Measurements from ENCODE around the gene NDOR1. TPM values are rescaled to one million over a fixed set of nuclear protein-coding genes. Genes with fewer than 3 reads are reported as not detected.

The NDOR1 gene
- polyA plus RNA-seq, 2 of the 4 experiments (the other 2 are of a cell fraction): 5.6 to 19.5 TPM

DNA sequence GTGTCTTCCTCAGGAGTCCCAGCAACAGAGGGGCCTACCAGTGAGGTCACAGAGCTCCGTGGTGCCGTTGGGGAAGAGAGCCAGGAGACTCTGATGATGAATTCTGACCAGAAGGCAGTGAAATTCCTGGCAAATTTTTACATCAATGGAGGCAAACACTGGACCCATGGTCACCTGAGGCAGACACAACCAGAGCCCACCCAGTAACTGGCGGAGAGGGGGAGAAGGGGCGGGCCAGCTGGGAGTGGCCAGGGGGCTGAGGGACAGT is 45.6 kb downstream of the NDOR1 start, which contains the start of gene STPG3:
TSS of gene STPG3 (plus strand) at position 93 of the 268 bp plus-strand sequence. CDS start at position 94, 1 bp downstream.
- Histone ChIP-seq H3K9me3 (no peaks in the 10 kb centered on the region), H3K27ac (0 out of 6 replicates have a peak within 1 kb of the TSS, but pooled peaks of 1 of the 2 experiments have one; percentile 18), H3K4me2 (no peak within 1 kb of the TSS), H3K4me1 (peaks cover 11% of the 10 kb centered on the region), H3K4me3 (no peak within 1 kb of the TSS)
- TF ChIP-seq RARB (CRISPR knock-in tag; IDR thresholded peaks at IDR 0.05): no peak
- TF ChIP-seq HDAC2 (IDR thresholded peaks at IDR 0.05): no peak
- no peak for TF ChIP-seq NFE2L2 (conservative IDR thresholded peaks at IDR 0.05; ENCODE audit: low read length)
- TF ChIP-seq, protein P1, sequence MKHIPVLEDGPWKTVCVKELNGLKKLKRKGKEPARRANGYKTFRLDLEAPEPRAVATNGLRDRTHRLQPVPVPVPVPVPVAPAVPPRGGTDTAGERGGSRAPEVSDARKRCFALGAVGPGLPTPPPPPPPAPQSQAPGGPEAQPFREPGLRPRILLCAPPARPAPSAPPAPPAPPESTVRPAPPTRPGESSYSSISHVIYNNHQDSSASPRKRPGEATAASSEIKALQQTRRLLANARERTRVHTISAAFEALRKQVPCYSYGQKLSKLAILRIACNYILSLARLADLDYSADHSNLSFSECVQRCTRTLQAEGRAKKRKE (CRISPR knock-in tag; IDR thresholded peaks at IDR 0.05; ENCODE audit: low read depth): no peak
- TF ChIP-seq ZNF302 (CRISPR knock-in tag; IDR thresholded peaks at IDR 0.05): no peak
- TF ChIP-seq RFX5 (IDR thresholded peaks at IDR 0.05): no peak
- TF ChIP-seq FOSB (CRISPR knock-in tag; IDR thresholded peaks at IDR 0.05): no peak
- no peak for TF ChIP-seq EHF (CRISPR knock-in tag; IDR thresholded peaks at IDR 0.05)
- TF ChIP-seq PHF8 (IDR thresholded peaks at IDR 0.05; ENCODE audit: borderline replicate concordance, low read depth): no peak
- no peak for TF ChIP-seq JUNB (IDR thresholded peaks at IDR 0.05)
- no peak for TF ChIP-seq CHD2 (IDR thresholded peaks at IDR 0.05; ENCODE audit: low read length, partially characterized antibody)
- no peak for TF ChIP-seq ZC3H11A (IDR thresholded peaks at IDR 0.05)
- no peak for TF ChIP-seq CBX8 (IDR thresholded peaks at IDR 0.05)
- TF ChIP-seq GATA3 (IDR thresholded peaks at IDR 0.05; ENCODE audit: borderline replicate concordance): no peak
- no peak for TF ChIP-seq TP53 (CRISPR knock-in tag; IDR thresholded peaks at IDR 0.05)
- no peak for TF ChIP-seq POLR2A (IDR thresholded peaks at IDR 0.05; ENCODE audit: low read length)
- TF ChIP-seq, protein P2, sequence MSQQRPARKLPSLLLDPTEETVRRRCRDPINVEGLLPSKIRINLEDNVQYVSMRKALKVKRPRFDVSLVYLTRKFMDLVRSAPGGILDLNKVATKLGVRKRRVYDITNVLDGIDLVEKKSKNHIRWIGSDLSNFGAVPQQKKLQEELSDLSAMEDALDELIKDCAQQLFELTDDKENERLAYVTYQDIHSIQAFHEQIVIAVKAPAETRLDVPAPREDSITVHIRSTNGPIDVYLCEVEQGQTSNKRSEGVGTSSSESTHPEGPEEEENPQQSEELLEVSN (IDR thresholded peaks at IDR 0.05; ENCODE audit: borderline replicate concordance, low read depth): no peak
- TF ChIP-seq SREBF2 (IDR thresholded peaks at IDR 0.05): no peak
- DNase-seq (ENCODE audit: low read depth in 1 of 2, low spot score in 1 of 2) (no peak), FAIRE-seq (no peak), ATAC-seq (no peak)
- POLR2A ChIA-PET: interaction anchor here (1.0 kb wide), 1 partner anchor 10 kb away, joined by 5 read pairs; no protein-coding TSS in a partner anchor
- WGBS (ENCODE audit: missing lambda C conversion rate): 83% methylated on average over 3 of the region's 4 CpGs
- CTCF ChIA-PET: interaction anchor here (0.7 to 1.3 kb wide), 4 partner anchors 11 to 36 kb away, joined by 3 to 4 read pairs (median 3); no protein-coding TSS in a partner anchor

DNA sequence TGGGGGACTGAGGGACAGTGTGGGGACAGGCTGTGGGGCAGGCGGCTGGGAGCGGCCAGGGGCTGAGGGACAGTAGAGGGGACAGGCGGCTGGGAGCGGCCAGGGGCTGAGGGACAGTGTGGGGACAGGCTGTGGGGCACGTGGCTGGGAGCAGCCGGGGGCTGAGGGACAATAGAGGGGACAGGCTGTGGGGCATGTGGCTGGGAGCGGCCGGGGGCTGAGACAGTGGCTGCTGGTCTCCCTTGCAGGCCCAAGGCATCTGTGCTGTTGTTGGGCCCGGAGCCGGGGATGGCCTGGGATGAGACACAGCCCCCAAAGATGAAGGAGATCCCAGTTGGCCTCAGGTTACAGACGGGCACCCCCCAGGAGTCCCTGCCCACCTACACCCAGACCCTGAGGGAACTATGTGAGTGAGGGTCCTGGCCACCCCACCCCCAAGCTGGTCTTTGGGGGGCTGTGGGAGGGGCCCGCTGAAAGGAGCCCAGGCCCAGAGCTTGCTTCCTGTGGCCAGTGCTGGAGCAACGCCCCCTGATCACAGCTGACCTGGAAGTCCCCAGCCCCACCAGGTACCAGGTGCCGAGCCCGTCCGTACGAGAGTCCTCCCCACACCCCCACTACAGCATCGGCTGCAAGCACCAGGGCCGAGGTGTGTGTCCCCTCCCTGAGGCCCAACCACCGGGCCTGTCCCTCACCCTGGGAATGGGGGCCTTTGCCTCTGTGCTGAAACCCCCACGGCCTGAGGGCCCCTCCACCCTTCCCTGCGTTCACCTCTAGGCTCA is 46.2 kb downstream of the NDOR1 start:
- DNase-seq (ENCODE audit: low read depth in 1 of 2, low spot score in 1 of 2): no peak
- H3K4me3 ChIP-seq: no peak overlapping the region
- H3K4me1 ChIP-seq: peaks cover 16% of the 10 kb centered on the region
- no peaks in the 10 kb centered on the region for H3K9me3 ChIP-seq
- ChIA-PET CTCF (interaction anchor here (1.2 to 1.3 kb wide), 2 partner anchors 15 to 36 kb away, joined by 3 read pairs; no protein-coding TSS in a partner anchor), POLR2A (interaction anchor here (0.6 to 1.2 kb wide), 3 partner anchors 8 to 146 kb away, joined by 3 to 5 read pairs (median 3); no protein-coding TSS in a partner anchor)
- ATAC-seq: no peak
- H3K27ac ChIP-seq: no peak overlapping the region
- no peak overlapping the region for H3K4me2 ChIP-seq
- TF ChIP-seq SMC3 (IDR thresholded peaks at IDR 0.05): no peak
- TF ChIP-seq, protein P3, sequence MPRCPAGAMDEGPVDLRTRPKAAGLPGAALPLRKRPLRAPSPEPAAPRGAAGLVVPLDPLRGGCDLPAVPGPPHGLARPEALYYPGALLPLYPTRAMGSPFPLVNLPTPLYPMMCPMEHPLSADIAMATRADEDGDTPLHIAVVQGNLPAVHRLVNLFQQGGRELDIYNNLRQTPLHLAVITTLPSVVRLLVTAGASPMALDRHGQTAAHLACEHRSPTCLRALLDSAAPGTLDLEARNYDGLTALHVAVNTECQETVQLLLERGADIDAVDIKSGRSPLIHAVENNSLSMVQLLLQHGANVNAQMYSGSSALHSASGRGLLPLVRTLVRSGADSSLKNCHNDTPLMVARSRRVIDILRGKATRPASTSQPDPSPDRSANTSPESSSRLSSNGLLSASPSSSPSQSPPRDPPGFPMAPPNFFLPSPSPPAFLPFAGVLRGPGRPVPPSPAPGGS (IDR thresholded peaks at IDR 0.05): no peak
- TF ChIP-seq ZFP36 (IDR thresholded peaks at IDR 0.05; ENCODE audit: borderline replicate concordance, partially characterized antibody): no peak
- TF ChIP-seq JUN (IDR thresholded peaks at IDR 0.05): no peak
- TF ChIP-seq, protein P4, sequence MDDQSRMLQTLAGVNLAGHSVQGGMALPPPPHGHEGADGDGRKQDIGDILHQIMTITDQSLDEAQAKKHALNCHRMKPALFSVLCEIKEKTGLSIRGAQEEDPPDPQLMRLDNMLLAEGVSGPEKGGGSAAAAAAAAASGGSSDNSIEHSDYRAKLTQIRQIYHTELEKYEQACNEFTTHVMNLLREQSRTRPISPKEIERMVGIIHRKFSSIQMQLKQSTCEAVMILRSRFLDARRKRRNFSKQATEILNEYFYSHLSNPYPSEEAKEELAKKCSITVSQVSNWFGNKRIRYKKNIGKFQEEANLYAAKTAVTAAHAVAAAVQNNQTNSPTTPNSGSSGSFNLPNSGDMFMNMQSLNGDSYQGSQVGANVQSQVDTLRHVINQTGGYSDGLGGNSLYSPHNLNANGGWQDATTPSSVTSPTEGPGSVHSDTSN (IDR thresholded peaks at IDR 0.05): no peak
- TF ChIP-seq TP53 (CRISPR knock-in tag; IDR thresholded peaks at IDR 0.05): no peak
- TF ChIP-seq, protein P2 (IDR thresholded peaks at IDR 0.05; ENCODE audit: borderline replicate concordance, low read depth): no peak
- TF ChIP-seq HOXA7 (CRISPR knock-in tag; IDR thresholded peaks at IDR 0.05): no peak
- no peak for TF ChIP-seq HOXB13 (CRISPR knock-in tag; IDR thresholded peaks at IDR 0.05; ENCODE audit: low read depth)
- no peak for TF ChIP-seq FOXS1 (CRISPR knock-in tag; IDR thresholded peaks at IDR 0.05)
- no peak for TF ChIP-seq RARB (CRISPR knock-in tag; IDR thresholded peaks at IDR 0.05)
- TF ChIP-seq NPAS2 (CRISPR knock-in tag; IDR thresholded peaks at IDR 0.05; ENCODE audit: borderline replicate concordance): no peak
- no peak for TF ChIP-seq KDM5A (IDR thresholded peaks at IDR 0.05)
- no peak for TF ChIP-seq FOSL2 (IDR thresholded peaks at IDR 0.05)
- TF ChIP-seq FOSL2 (CRISPR knock-in tag; IDR thresholded peaks at IDR 0.05): no peak
- TF ChIP-seq CHD4 (IDR thresholded peaks at IDR 0.05; ENCODE audit: borderline replicate concordance): no peak
- no peak for TF ChIP-seq TFCP2L1 (CRISPR knock-in tag; IDR thresholded peaks at IDR 0.05)
- no peak for TF ChIP-seq NR3C1 (IDR thresholded peaks at IDR 0.05)
- no peak for TF ChIP-seq CBX2 (IDR thresholded peaks at IDR 0.05; ENCODE audit: borderline replicate concordance, low read depth)
- TF ChIP-seq RNF2 (IDR thresholded peaks at IDR 0.05; ENCODE audit: borderline replicate concordance, low read depth): no peak
- FAIRE-seq: no peak
- 95% methylated on average over 17 of the region's 22 CpGs for WGBS (ENCODE audit: missing lambda C conversion rate)
